Measurements from ENCODE around the gene GPR21. TPM values are rescaled to one million over a fixed set of nuclear protein-coding genes. Genes with fewer than 3 reads are reported as not detected.

Gene GPR21
- total RNA-seq, 1 donor from 2014 or later = 0.60 TPM

GRCh38 chr9:123033864-123034601, 566 bp downstream of the GPR21 start:
- DNase-seq (ENCODE audit: low read depth in 2 of 2) = no peak

- no peak for DNase-seq (ENCODE audit: low read depth in 2 of 2)
These were observed 1.5 kb downstream of the GPR21 start for GRCh38 chr9:123034881-123035510.

- DNase-seq (ENCODE audit: low read depth in 2 of 2) = no peak
These were observed 2.3 kb downstream of the GPR21 start for GRCh38 chr9:123035791-123036190.

GRCh38 chr9:123036893-123037545, 3.6 kb downstream of the GPR21 start:
- peak in 1 of 2 donors; percentile 9 for DNase-seq (ENCODE audit: low read depth in 2 of 2)

GRCh38 chr9:123039617-123040219, 6.3 kb downstream of the GPR21 start:
- DNase-seq (ENCODE audit: low read depth in 2 of 2) = peak in 1 of 2 donors; percentile 75

- DNase-seq (ENCODE audit: low read depth in 2 of 2) = no peak
These were observed 7.3 kb downstream of the GPR21 start for GRCh38 chr9:123040801-123041200.

GRCh38 chr9:123041489-123041888, 8.0 kb downstream of the GPR21 start:
- no peak for DNase-seq (ENCODE audit: low read depth in 2 of 2)

- peak; percentile 68 to 96 for DNase-seq (ENCODE audit: low read depth in 2 of 2)
These were observed 9.8 kb downstream of the GPR21 start for GRCh38 chr9:123043081-123043939.

GRCh38 chr9:123044586-123044985, 11.1 kb downstream of the GPR21 start:
- no peak for DNase-seq (ENCODE audit: low read depth in 2 of 2)

- no peak for DNase-seq (ENCODE audit: low read depth in 2 of 2)
These were observed 13.1 kb downstream of the GPR21 start for GRCh38 chr9:123046406-123047195.

GRCh38 chr9:123048748-123049147, 15.3 kb downstream of the GPR21 start:
- DNase-seq (ENCODE audit: low read depth in 2 of 2) = peak; percentile 94 to 95

GRCh38 chr9:123049589-123050222, 16.2 kb downstream of the GPR21 start:
- peak; percentile 42 to 77 for DNase-seq (ENCODE audit: low read depth in 2 of 2)

GRCh38 chr9:123053046-123053445, 19.6 kb downstream of the GPR21 start:
- DNase-seq (ENCODE audit: low read depth in 2 of 2) = no peak

- DNase-seq (ENCODE audit: low read depth in 2 of 2) = peak in 1 of 2 donors; percentile 28
These were observed 20.2 kb downstream of the GPR21 start for GRCh38 chr9:123053711-123054110.

GRCh38 chr9:123058834-123059233, 25.4 kb downstream of the GPR21 start:
- DNase-seq (ENCODE audit: low read depth in 2 of 2) = peak in 1 of 2 donors; percentile 16

GRCh38 chr9:123059472-123060220, 26.2 kb downstream of the GPR21 start:
- DNase-seq (ENCODE audit: low read depth in 2 of 2) = no peak

- DNase-seq (ENCODE audit: low read depth in 2 of 2) = no peak
These were observed 27.7 kb downstream of the GPR21 start for GRCh38 chr9:123061216-123061615.

GRCh38 chr9:123062351-123063176, 29.1 kb downstream of the GPR21 start:
- no peak for DNase-seq (ENCODE audit: low read depth in 2 of 2)
